H9 (cell line): ENCODE results near the gene SLC12A8. TPM values are rescaled to one million over a fixed set of nuclear protein-coding genes. Genes with fewer than 3 reads are reported as not detected.

Experiments used
- DNase-seq: peaks from one replicate; pipeline ENCODE4 v3.0.0-alpha.2; 2017
- H2AFZ ChIP-seq: one replicate; pipeline ENCODE4 v1.6.1; 2013; ENCODE audit warnings: mild to moderate bottlenecking, low read length, control low read depth, moderate library complexity
- H2AK5ac ChIP-seq: 2 replicates; pipeline ENCODE4 v1.6.1; 2013; ENCODE audit warnings: low read length, control low read depth, mixed read lengths; ENCODE audit not compliant: insufficient read length
- H2BK120ac ChIP-seq: one replicate; pipeline ENCODE4 v1.6.1; 2013; ENCODE audit warnings: low read depth, mild to moderate bottlenecking, low read length, control low read depth, inconsistent platforms; ENCODE audit not compliant: poor library complexity, severe bottlenecking
- H2BK12ac ChIP-seq: 2 replicates; pipeline ENCODE4 v1.6.1; 2013; ENCODE audit warnings: low read length, control low read depth, mixed read lengths, low read depth; ENCODE audit not compliant: insufficient read length
- H2BK15ac ChIP-seq: 2 replicates; pipeline ENCODE4 v1.6.1; 2013; ENCODE audit warnings: low read depth, low read length, control low read depth
- H2BK20ac ChIP-seq: one replicate; pipeline ENCODE4 v1.6.1; 2013; ENCODE audit warnings: low read depth, mild to moderate bottlenecking, low read length, control low read depth, inconsistent platforms; ENCODE audit not compliant: poor library complexity, severe bottlenecking
- H2BK5ac ChIP-seq: 2 replicates; pipeline ENCODE4 v1.6.1; 2013; ENCODE audit warnings: low read length, control low read depth, mixed read lengths; ENCODE audit not compliant: insufficient read length
- H3K14ac ChIP-seq: 2 replicates; pipeline ENCODE4 v1.6.1; 2013; ENCODE audit warnings: low read length, control low read depth; ENCODE audit not compliant: insufficient read depth
- H3K18ac ChIP-seq: 2 replicates; pipeline ENCODE4 v1.6.1; 2013; ENCODE audit warnings: low read depth, mild to moderate bottlenecking, mixed read lengths, low read length, control low read depth; ENCODE audit not compliant: insufficient read length
- H3K23ac ChIP-seq: 2 replicates; pipeline ENCODE4 v1.6.1; 2013; ENCODE audit warnings: low read length, control low read depth, mixed read lengths, low read depth; ENCODE audit not compliant: insufficient read length
- H3K23me2 ChIP-seq: 2 replicates; pipeline ENCODE4 v1.6.1; 2013; ENCODE audit warnings: low read depth, mild to moderate bottlenecking, mixed read lengths, low read length, control low read depth; ENCODE audit not compliant: insufficient read length, poor library complexity, severe bottlenecking
- H3K27ac ChIP-seq: 2 replicates; pipeline ENCODE4 v1.5.1; 2013; ENCODE audit warnings: low read length, control low read depth, mixed read lengths, low read depth; ENCODE audit not compliant: insufficient read length
- H3K27me3 ChIP-seq: 2 replicates; pipeline ENCODE4 v1.6.1; 2013; ENCODE audit warnings: low read length, control low read depth, inconsistent platforms; ENCODE audit not compliant: insufficient read depth
- H3K4ac ChIP-seq: 2 replicates; pipeline ENCODE4 v1.6.1; 2013; ENCODE audit warnings: low read depth, mild to moderate bottlenecking, control low read depth, inconsistent platforms, low read length, moderate library complexity
- H3K4me1 ChIP-seq: 2 replicates; pipeline ENCODE4 v1.6.1; 2013; ENCODE audit warnings: low read length, control low read depth, inconsistent platforms; ENCODE audit not compliant: insufficient read depth
- H3K4me2 ChIP-seq: 2 replicates; pipeline ENCODE4 v1.6.1; 2013; ENCODE audit warnings: low read length, control low read depth, mixed read lengths; ENCODE audit not compliant: insufficient read length, insufficient read depth
- H3K56ac ChIP-seq: 2 replicates; pipeline ENCODE4 v1.6.1; 2013; ENCODE audit warnings: low read depth, mild to moderate bottlenecking, mixed read lengths, low read length, control low read depth; ENCODE audit not compliant: insufficient read length
- H3K79me1 ChIP-seq: 2 replicates; pipeline ENCODE4 v1.6.1; 2013; ENCODE audit warnings: low read depth, mild to moderate bottlenecking, moderate library complexity, low read length, control low read depth, inconsistent platforms; ENCODE audit not compliant: insufficient read depth, poor library complexity, severe bottlenecking
- H3K79me2 ChIP-seq: 2 replicates; pipeline ENCODE4 v1.6.1; 2013; ENCODE audit warnings: low read length, control low read depth, inconsistent platforms; ENCODE audit not compliant: insufficient read depth
- H3K9ac ChIP-seq: 2 replicates; pipeline ENCODE4 v1.6.1; 2013; ENCODE audit warnings: low read length, control low read depth, mixed read lengths; ENCODE audit not compliant: insufficient read length; ENCODE audit errors: extremely low read depth
- H3K9me3 ChIP-seq: one replicate; pipeline ENCODE4 v1.6.1; 2013; ENCODE audit warnings: low read depth, low read length, inconsistent platforms; ENCODE audit not compliant: control insufficient read depth
- H3T11ph ChIP-seq: one replicate; pipeline ENCODE4 v1.6.1; 2013; ENCODE audit warnings: mild to moderate bottlenecking, low read length, control low read depth, inconsistent platforms
- H4K20me1 ChIP-seq: one replicate; pipeline ENCODE4 v1.6.1; 2013; ENCODE audit not compliant: control insufficient read depth, insufficient read length, insufficient read depth
- H4K5ac ChIP-seq: 2 replicates; pipeline ENCODE4 v1.6.1; 2013; ENCODE audit warnings: low read depth, mild to moderate bottlenecking, mixed read lengths, low read length, control low read depth; ENCODE audit not compliant: insufficient read length
- H4K8ac ChIP-seq: replicated peaks from 2 replicates; pipeline ENCODE4 v1.6.1; 2013; ENCODE audit warnings: low read length, control low read depth, mixed read lengths, low read depth; ENCODE audit not compliant: insufficient read length
- H4K91ac ChIP-seq: 2 replicates; pipeline ENCODE4 v1.6.1; 2013; ENCODE audit warnings: low read depth, mild to moderate bottlenecking, moderate library complexity, mixed read lengths, low read length, control low read depth; ENCODE audit not compliant: insufficient read length
- H3K27ac Mint-ChIP-seq, 3 experiments: 2 replicates in 2 of 3; 3 replicates in 1 of 3; pipeline ENCODE4 v1.8.0; 2020 to 2021; ENCODE audit warnings: mixed read lengths in 3 of 3, mild to moderate bottlenecking in 1 of 3, moderate library complexity in 1 of 3
- H3K27me3 Mint-ChIP-seq: 2 replicates; pipeline ENCODE4 v1.8.0; 2021; ENCODE audit warnings: low read depth, mild to moderate bottlenecking, moderate library complexity, mixed read lengths
- H3K36me3 Mint-ChIP-seq, 3 experiments: 2 replicates in 2 of 3; 3 replicates in 1 of 3; pipeline ENCODE4 v1.8.0; 2020 to 2021; ENCODE audit warnings: low read depth in 3 of 3, mixed read lengths in 3 of 3; ENCODE audit not compliant: insufficient read depth in 1 of 3
- H3K4me1 Mint-ChIP-seq, 2 experiments: 2 replicates each; pipeline ENCODE4 v1.8.0; 2020; ENCODE audit warnings: mixed read lengths in 2 of 2
- H3K4me3 Mint-ChIP-seq, 2 experiments: 2 replicates in 1 of 2; 3 replicates in 1 of 2; pipeline ENCODE4 v1.8.0; 2020 to 2021; ENCODE audit warnings: mild to moderate bottlenecking in 2 of 2, mixed read lengths in 2 of 2, moderate library complexity in 1 of 2
- H3K9me3 Mint-ChIP-seq, 2 experiments: 2 replicates in 1 of 2; 3 replicates in 1 of 2; pipeline ENCODE4 v1.8.0; 2020; ENCODE audit warnings: mild to moderate bottlenecking in 2 of 2, mixed read lengths in 2 of 2, moderate library complexity in 1 of 2
- WGBS: extraction: QIAGEN DNeasy Blood & Tissue Kit; methylation state at CpG from one replicate; pipeline ENCODE4 v1.1.7; 2013; ENCODE audit warnings: missing lambda C conversion rate, low lambda C conversion rate, mixed read lengths; ENCODE audit not compliant: insufficient read length; ENCODE audit errors: extremely low coverage; 5-methylcytosine and 5-hydroxymethylcytosine counted together
- total RNA-seq: library from RNA; stranded (reverse); gene quantifications from 2 replicates; pipeline ENCODE4 v1.2.1, GENCODE V29; 2021
- TF ChIP-seq, protein P1 (sequence below): fragments of 200-600 bp; sonication (generic); conservative IDR thresholded peaks from 3 replicates; pipeline ENCODE4 v1.8.0; 2021; ENCODE audit warnings: antibody characterized with exemption, mild to moderate bottlenecking

Gene SLC12A8
- total RNA-seq, 1 experiment from 2014 or later = 8.2 TPM

DNA sequence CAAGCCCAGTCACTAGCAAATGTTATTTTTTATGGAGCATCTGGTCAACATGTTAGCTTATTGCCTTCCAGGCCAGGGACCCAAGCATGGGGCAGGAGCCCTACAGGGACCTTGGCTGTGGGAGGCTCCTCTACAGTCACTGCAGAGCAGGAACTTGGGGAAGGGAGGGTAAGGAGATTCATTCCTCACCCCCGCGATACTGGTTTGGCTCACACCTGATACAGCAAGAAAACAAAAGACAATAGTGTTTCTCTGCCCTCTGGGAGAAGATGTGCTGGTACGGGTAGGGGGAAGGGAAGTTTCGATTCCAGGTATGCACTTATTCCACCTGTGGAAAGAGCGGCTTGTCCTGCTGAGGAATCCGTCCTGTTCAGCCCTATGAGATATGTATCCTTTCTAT lies 77.6 kb downstream of the SLC12A8 start:
- H2BK12ac ChIP-seq = no peak overlapping the region
- Mint-ChIP-seq H3K27me3 (peaks cover 1% of the 10 kb centered on the region; the same call in 1 of the 2 replicates), H3K27ac (no peak overlapping the region), H3K4me3 (no peak overlapping the region), H3K36me3 (no peaks in the 10 kb centered on the region; a peak in 2 of 7 replicates), H3K9me3 (no peaks in the 10 kb centered on the region), H3K4me1 (peaks cover 1 to 6% of the 10 kb centered on the region in 2 experiments; a peak in 3 of 4 replicates)
- no peaks in the 10 kb centered on the region for H3K9me3 ChIP-seq
- H3K56ac ChIP-seq = no peak overlapping the region
- no peaks in the 10 kb centered on the region for H3K79me1 ChIP-seq
- no peak overlapping the region for H3K14ac ChIP-seq
- no peak overlapping the region for H2AFZ ChIP-seq
- H2AK5ac ChIP-seq = no peak overlapping the region
- no peak overlapping the region for H2BK20ac ChIP-seq
- H3K23me2 ChIP-seq = no peaks in the 10 kb centered on the region
- H3K27me3 ChIP-seq = no peaks in the 10 kb centered on the region
- no peak for DNase-seq
- no peak overlapping the region for H3K23ac ChIP-seq
- no peak overlapping the region for H4K8ac ChIP-seq
- 0 out of 2 replicates have a peak, but pooled peaks cover 3% of the 10 kb centered on the region for H3K4me1 ChIP-seq
- H3T11ph ChIP-seq = no peak overlapping the region
- H2BK5ac ChIP-seq = no peak overlapping the region
- H3K4me2 ChIP-seq = no peak overlapping the region
- no peaks in the 10 kb centered on the region for H4K20me1 ChIP-seq
- no peak overlapping the region for H3K18ac ChIP-seq
- no peak overlapping the region for H3K27ac ChIP-seq
- no peak overlapping the region for H4K91ac ChIP-seq
- H3K79me2 ChIP-seq = no peaks in the 10 kb centered on the region
- no peak overlapping the region for H4K5ac ChIP-seq
- TF ChIP-seq, protein P1, sequence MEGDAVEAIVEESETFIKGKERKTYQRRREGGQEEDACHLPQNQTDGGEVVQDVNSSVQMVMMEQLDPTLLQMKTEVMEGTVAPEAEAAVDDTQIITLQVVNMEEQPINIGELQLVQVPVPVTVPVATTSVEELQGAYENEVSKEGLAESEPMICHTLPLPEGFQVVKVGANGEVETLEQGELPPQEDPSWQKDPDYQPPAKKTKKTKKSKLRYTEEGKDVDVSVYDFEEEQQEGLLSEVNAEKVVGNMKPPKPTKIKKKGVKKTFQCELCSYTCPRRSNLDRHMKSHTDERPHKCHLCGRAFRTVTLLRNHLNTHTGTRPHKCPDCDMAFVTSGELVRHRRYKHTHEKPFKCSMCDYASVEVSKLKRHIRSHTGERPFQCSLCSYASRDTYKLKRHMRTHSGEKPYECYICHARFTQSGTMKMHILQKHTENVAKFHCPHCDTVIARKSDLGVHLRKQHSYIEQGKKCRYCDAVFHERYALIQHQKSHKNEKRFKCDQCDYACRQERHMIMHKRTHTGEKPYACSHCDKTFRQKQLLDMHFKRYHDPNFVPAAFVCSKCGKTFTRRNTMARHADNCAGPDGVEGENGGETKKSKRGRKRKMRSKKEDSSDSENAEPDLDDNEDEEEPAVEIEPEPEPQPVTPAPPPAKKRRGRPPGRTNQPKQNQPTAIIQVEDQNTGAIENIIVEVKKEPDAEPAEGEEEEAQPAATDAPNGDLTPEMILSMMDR = no peak
- H3K4ac ChIP-seq = no peak overlapping the region
- H3K9ac ChIP-seq = no peak overlapping the region
- H2BK120ac ChIP-seq = no peak overlapping the region
- H2BK15ac ChIP-seq = no peak overlapping the region
- no CpG with 5 or more reads among the region's 6 CpGs for WGBS
